Measurements from ENCODE around the gene ANAPC13.

The ANAPC13 gene

GRCh38 chr3:134525293-134525692 lies 39.5 kb upstream of the ANAPC13 start:
- no peak for DNase-seq (ENCODE audit: low spot score)
- no peak for TF ChIP-seq CTCF (IDR thresholded peaks at IDR 0.05; ENCODE audit: extremely low read depth, missing control alignments)

- no peak for DNase-seq (ENCODE audit: low spot score)
- TF ChIP-seq CTCF (IDR thresholded peaks at IDR 0.05; ENCODE audit: extremely low read depth, missing control alignments): no peak
These were observed 36.8 kb upstream of the ANAPC13 start for GRCh38 chr3:134522541-134522940.

DNA sequence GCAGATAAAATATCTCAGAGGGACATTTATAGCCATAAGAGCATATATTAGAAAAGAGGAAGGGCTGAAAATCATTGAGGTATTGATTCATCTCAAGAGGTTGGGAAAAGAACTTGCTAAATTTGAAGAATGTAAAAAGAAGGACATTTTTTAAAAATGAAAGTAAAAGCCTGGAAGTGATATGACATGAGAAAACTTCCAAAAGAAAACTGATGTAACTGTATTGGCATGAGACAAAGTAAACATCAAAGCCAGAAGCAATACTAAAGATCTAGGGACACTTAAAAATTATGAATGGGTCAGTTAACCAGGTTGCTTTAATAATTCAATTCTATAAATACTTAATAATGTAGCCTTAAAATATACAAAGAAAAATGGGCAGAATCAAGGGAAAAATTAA lies 32.0 kb upstream of the ANAPC13 start:
- no peak for DNase-seq (ENCODE audit: low spot score)
- TF ChIP-seq CTCF (IDR thresholded peaks at IDR 0.05; ENCODE audit: extremely low read depth, missing control alignments): no peak

- TF ChIP-seq CTCF (IDR thresholded peaks at IDR 0.05; ENCODE audit: extremely low read depth, missing control alignments): no peak
- no peak for DNase-seq (ENCODE audit: low spot score)
These were observed 31.1 kb upstream of the ANAPC13 start for GRCh38 chr3:134516905-134517304.

- no peak for DNase-seq (ENCODE audit: low spot score)
- no peak for TF ChIP-seq CTCF (IDR thresholded peaks at IDR 0.05; ENCODE audit: extremely low read depth, missing control alignments)
These were observed 25.7 kb upstream of the ANAPC13 start for GRCh38 chr3:134511500-134511899.

DNA sequence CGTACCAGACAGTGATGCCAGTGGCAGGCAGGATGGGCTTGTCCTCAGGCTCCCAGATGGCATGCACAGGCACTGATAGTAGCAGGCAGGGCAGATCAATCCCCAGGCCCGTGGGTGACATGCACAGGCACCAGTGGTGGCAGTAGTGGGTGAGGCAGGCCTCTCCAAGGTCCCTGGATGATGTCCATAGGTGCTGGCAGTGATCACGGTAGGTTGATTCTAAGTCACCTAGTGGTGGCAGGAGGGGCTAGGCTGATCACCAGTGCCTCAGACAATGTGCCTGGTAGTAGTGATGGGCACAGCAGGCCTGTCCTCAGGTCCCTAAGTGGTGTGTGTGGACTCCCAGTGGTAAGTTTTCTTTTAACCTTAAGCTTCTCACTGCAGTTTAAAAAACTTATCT lies 19.7 kb upstream of the ANAPC13 start:
- TF ChIP-seq CTCF (IDR thresholded peaks at IDR 0.05; ENCODE audit: extremely low read depth, missing control alignments): no peak
- DNase-seq (ENCODE audit: low spot score): no peak

DNA sequence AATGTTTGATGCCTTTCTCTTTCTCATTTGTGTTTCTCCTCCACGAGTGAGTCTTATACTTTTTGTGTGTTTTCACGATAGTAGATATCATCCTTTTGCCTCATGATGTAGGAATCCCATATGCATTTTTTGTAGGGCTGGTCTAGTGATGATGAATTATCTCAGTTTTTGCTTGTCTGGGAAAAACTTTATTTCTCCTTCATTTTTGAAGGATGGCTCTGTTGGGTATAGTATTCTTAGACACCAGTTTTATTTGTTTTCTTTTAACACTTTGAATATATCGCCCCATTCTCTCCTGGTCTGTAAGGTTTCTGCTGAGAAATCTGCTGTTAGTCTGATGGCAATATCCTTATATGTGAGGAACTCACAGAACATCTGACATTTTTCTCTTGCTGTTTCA lies 18.3 kb upstream of the ANAPC13 start:
- DNase-seq (ENCODE audit: low spot score): no peak
- no peak for TF ChIP-seq CTCF (IDR thresholded peaks at IDR 0.05; ENCODE audit: extremely low read depth, missing control alignments)

Data from GM20000 (cell line).